Measurements from ENCODE around the gene OR52B4.
"Not testable (repeated sequence)": the region's sequence is repeated elsewhere in the genome, so short reads cannot be mapped to it uniquely, and the experiment has no call there.

Gene OR52B4

GRCh38 chr11:4368286-4368685, at the start of gene OR52B4:
TSS of gene OR52B4 (minus strand) at chr11:4368386. CDS start at chr11:4368295, 91 bp downstream.
- DNase-seq, result no peak

GRCh38 chr11:4416816-4417215, 48.6 kb upstream of the OR52B4 start:
- no peak for DNase-seq

GRCh38 chr11:4416306-4416705, 48.1 kb upstream of the OR52B4 start:
- no peak for DNase-seq

- DNase-seq, result not testable (repeated sequence)
Measured at GRCh38 chr11:4406206-4406605, 38.0 kb upstream of the OR52B4 start.

GRCh38 chr11:4393858-4394223, 25.7 kb upstream of the OR52B4 start:
- no peak for DNase-seq

GRCh38 chr11:4393209-4393857, 25.1 kb upstream of the OR52B4 start, which contains the start of gene TRIM21:
TSS of gene TRIM21 (minus strand) at chr11:4393702. CDS start at chr11:4390409, 3,293 bp downstream.
- DNase-seq, result peak; percentile 92

- no peak for DNase-seq
Measured at GRCh38 chr11:4388221-4388620, 20.0 kb upstream of the OR52B4 start.

GRCh38 chr11:4385978-4386740, 18.0 kb upstream of the OR52B4 start:
- DNase-seq, result no peak

- no peak for DNase-seq
Measured at GRCh38 chr11:4381901-4382300, 13.7 kb upstream of the OR52B4 start.

- no peak for DNase-seq
Measured at GRCh38 chr11:4375431-4376140, 7.4 kb upstream of the OR52B4 start.

- no peak for DNase-seq
Measured at GRCh38 chr11:4370166-4370565, 2.0 kb upstream of the OR52B4 start.

GRCh38 chr11:4348142-4348541, 20.0 kb downstream of the OR52B4 start:
- not testable (repeated sequence) for DNase-seq

GRCh38 chr11:4345366-4345765, 22.8 kb downstream of the OR52B4 start:
- DNase-seq, result not testable (repeated sequence)

GRCh38 chr11:4334356-4334755, 33.8 kb downstream of the OR52B4 start:
- DNase-seq, result not testable (repeated sequence)
